WERI-Rb-1 (cell line): ENCODE measurements around the gene MSANTD3.

Experiments used
- DNase-seq: peaks from one replicate; pipeline ENCODE4 v3.0.0-alpha.2; 2020
- H3K27ac ChIP-seq: fragments of 250-450 bp; sonication (Bioruptor Pico); 2 replicates; pipeline ENCODE4 v1.5.1; 2020; ENCODE audit warnings: mild to moderate bottlenecking, moderate library complexity
- H3K27me3 ChIP-seq: fragments of 250-450 bp; sonication (Bioruptor Pico); 2 replicates; pipeline ENCODE4 v1.5.1; 2021; ENCODE audit warnings: mild to moderate bottlenecking, low read depth, moderate library complexity; ENCODE audit not compliant: insufficient read depth, severe bottlenecking
- H3K36me3 ChIP-seq: fragments of 250-450 bp; sonication (Bioruptor Pico); 2 replicates; pipeline ENCODE4 v1.5.1; 2020; ENCODE audit warnings: mild to moderate bottlenecking, moderate library complexity
- H3K4me3 ChIP-seq: 2 replicates; pipeline ENCODE4 v1.5.1; 2011; ENCODE audit warnings: low read depth, mild to moderate bottlenecking, control low read depth, low read length
- H3K9me3 ChIP-seq: fragments of 250-450 bp; sonication (Bioruptor Pico); 2 replicates; pipeline ENCODE4 v1.5.1; 2021; ENCODE audit warnings: mild to moderate bottlenecking, moderate library complexity; ENCODE audit not compliant: severe bottlenecking
- CTCF ChIP-seq: IDR thresholded peaks from 2 replicates; pipeline ENCODE4 v1.5.1; 2011; ENCODE audit warnings: low read depth, mild to moderate bottlenecking, control low read depth, inconsistent platforms, low read length

MSANTD3 gene

GRCh38 chr9:100473276-100474081 lies 46.5 kb downstream of the MSANTD3 start:
- peak overlapping the region; percentile 84 for H3K27ac ChIP-seq

GRCh38 chr9:100474082-100474923 lies 47.4 kb downstream of the MSANTD3 start:
- Histone ChIP-seq H3K9me3 (no peaks in the 10 kb centered on the region), H3K4me3 (peak overlapping the region; percentile 88), H3K27me3 (no peaks in the 10 kb centered on the region), H3K36me3 (peaks cover 4% of the 10 kb centered on the region), H3K27ac (peak overlapping the region; percentile 84)
- peak; percentile 47 for DNase-seq
- no peak for TF ChIP-seq CTCF

More at GRCh38 chr9:100473276-100474081, 46.5 kb downstream of the MSANTD3 start:
- peaks cover 4% of the 10 kb centered on the region for H3K36me3 ChIP-seq
- peak overlapping the region; percentile 88 for H3K4me3 ChIP-seq
- DNase-seq, result peak; percentile 60
- no peak for TF ChIP-seq CTCF
- no peaks in the 10 kb centered on the region for H3K9me3 ChIP-seq
- no peaks in the 10 kb centered on the region for H3K27me3 ChIP-seq

GRCh38 chr9:100474924-100475276 lies 48.0 kb downstream of the MSANTD3 start:
- Histone ChIP-seq H3K4me3 (peak overlapping the region; percentile 88), H3K36me3 (peaks cover 4% of the 10 kb centered on the region), H3K9me3 (no peaks in the 10 kb centered on the region), H3K27ac (no peak overlapping the region; the same call in 1 of the 2 replicates), H3K27me3 (no peaks in the 10 kb centered on the region)
- no peak for DNase-seq
- no peak for TF ChIP-seq CTCF

GRCh38 chr9:100477241-100477640 lies 50.3 kb downstream of the MSANTD3 start:
- no peak overlapping the region for H3K27ac ChIP-seq
- H3K4me3 ChIP-seq, result no peak overlapping the region
- no peak for DNase-seq
- H3K27me3 ChIP-seq, result no peaks in the 10 kb centered on the region
- H3K9me3 ChIP-seq, result no peaks in the 10 kb centered on the region
- peaks cover 4% of the 10 kb centered on the region for H3K36me3 ChIP-seq
- TF ChIP-seq CTCF, result no peak

- Histone ChIP-seq H3K27ac (no peak overlapping the region), H3K27me3 (no peaks in the 10 kb centered on the region), H3K9me3 (no peaks in the 10 kb centered on the region), H3K36me3 (peaks cover 4% of the 10 kb centered on the region), H3K4me3 (no peak overlapping the region)
- no peak for DNase-seq
- TF ChIP-seq CTCF, result no peak
These were observed 51.2 kb downstream of the MSANTD3 start for GRCh38 chr9:100478192-100478591.
